ENCODE data around the gene ADD2. TPM values are rescaled to one million over a fixed set of nuclear protein-coding genes. Genes with fewer than 3 reads are reported as not detected.

Gene ADD2
- total RNA-seq, 2 experiments from 2014 or later: 26.9 to 31.5 TPM

DNA sequence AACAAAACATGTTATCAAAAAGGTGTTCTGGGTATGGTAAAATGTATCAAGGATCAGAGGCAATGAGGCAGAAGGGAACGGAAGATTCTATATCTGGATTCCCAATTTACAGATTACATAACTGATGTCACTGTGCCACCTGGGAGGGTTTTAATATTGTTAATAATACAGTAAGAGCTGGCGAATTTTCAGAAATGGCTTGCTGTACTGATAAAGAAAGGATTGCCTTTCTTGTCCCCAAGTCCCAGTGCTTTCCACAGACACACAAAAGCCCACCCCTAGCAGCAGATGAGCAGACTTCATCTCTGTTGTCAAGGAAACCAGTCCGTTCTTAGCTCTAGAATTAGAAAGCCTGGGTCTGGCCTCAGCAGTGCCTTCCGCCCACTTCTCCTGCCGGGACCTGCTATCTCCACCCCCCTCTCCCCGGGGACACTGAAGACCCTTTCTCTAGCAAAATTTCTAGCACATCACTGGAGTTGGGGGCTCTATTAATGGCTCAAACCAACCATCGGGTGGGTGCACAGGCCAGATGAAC, 34.3 kb downstream of the ADD2 start:
- no peak for DNase-seq
- CTCF ChIA-PET: interaction anchor here (0.7 kb wide), 1 partner anchor 330 kb away, joined by 3 read pairs; no protein-coding TSS in a partner anchor
- Mint-ChIP-seq H3K4me3 (no peak overlapping the region), H3K4me1 (peaks cover 9% of the 10 kb centered on the region), H3K9me3 (ENCODE audit: low read depth) (no peaks in the 10 kb centered on the region), H3K27ac (no peak overlapping the region), H3K27me3 (no peaks in the 10 kb centered on the region), H3K36me3 (ENCODE audit: low read depth) (no peaks in the 10 kb centered on the region)
- POLR2A ChIA-PET: no interaction called here
- ATAC-seq: no peak
- intact Hi-C loops (cut with DNase I, micrococcal nuclease): no loop called here

DNA sequence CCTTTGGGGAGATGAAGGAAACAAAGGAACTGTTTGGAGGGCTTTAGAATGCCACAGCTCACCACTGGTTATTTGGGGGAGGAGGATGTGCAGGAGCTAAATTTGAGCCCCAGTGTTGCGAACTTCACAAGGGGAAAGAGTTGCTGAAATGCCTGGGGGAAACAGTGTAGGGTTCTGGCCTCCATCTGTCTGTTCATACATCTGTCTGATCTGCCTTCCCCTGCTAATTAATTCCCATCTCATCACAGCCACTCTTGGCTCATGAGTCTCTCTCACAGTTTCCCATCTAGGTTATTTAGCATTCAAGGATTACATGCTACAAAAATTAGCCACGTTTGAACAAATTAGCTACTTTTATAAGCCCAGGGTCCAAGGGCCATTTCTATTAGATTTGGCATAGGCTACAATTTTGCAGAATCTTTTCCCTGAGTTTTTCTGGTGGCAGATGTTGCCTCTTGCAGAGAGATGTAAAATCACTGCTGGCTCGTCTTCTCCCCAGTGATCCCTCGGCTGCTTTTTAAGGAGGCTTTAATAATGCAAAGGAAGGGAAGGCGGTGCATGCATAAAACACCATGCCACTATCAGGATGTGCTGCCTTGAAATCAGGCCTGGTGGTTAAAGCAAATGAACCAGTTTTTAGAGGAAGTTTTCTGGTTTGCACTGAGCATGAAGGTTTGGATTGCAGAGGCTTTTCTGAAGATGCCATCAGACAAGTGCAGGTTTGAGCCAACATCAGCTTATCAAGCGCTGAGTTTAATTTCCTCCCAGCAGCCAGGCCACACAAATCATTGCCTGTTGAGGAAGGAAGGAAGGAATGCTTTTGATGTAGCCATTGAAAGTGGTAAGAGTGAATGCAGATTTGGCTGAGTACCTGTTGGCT, 35.0 kb downstream of the ADD2 start:
- no peak for DNase-seq
- POLR2A ChIA-PET: no interaction called here
- Mint-ChIP-seq H3K36me3 (ENCODE audit: low read depth) (no peaks in the 10 kb centered on the region), H3K9me3 (ENCODE audit: low read depth) (no peaks in the 10 kb centered on the region), H3K27ac (no peak overlapping the region), H3K27me3 (no peaks in the 10 kb centered on the region), H3K4me3 (no peak overlapping the region), H3K4me1 (peaks cover 9% of the 10 kb centered on the region)
- intact Hi-C loops (cut with DNase I, micrococcal nuclease): no loop called here
- no peak for ATAC-seq
- CTCF ChIA-PET: interaction anchor here (0.6 to 1.4 kb wide), 4 partner anchors 128 to 1708 kb away, joined by 3 to 5 read pairs (median 3); no protein-coding TSS in a partner anchor

DNA sequence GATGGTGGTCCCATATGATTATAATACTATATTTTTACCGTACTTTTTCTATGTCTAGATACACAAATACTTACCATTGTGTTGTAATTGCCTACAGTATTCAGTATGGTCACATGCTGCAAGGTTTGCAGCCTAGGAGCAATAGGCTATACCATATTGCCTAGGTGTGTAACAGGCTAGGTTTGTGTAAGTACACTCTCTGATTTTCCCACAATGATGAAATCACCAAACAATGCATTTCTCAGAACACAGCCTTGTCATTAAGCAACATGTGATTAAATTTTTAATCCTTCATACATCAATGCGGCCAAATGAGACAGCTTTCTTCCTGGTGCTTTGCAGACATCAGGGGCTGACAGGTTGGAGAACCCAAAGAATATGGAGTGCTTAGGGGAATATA, 37.3 kb downstream of the ADD2 start:
- POLR2A ChIA-PET: no interaction called here
- ATAC-seq: no peak
- Mint-ChIP-seq H3K4me1 (peaks cover 9% of the 10 kb centered on the region), H3K36me3 (ENCODE audit: low read depth) (no peaks in the 10 kb centered on the region), H3K27me3 (no peaks in the 10 kb centered on the region), H3K9me3 (ENCODE audit: low read depth) (no peaks in the 10 kb centered on the region), H3K27ac (no peak overlapping the region), H3K4me3 (no peak overlapping the region)
- CTCF ChIA-PET: no interaction called here
- intact Hi-C loops (cut with DNase I, micrococcal nuclease): no loop called here
- DNase-seq: no peak

DNA sequence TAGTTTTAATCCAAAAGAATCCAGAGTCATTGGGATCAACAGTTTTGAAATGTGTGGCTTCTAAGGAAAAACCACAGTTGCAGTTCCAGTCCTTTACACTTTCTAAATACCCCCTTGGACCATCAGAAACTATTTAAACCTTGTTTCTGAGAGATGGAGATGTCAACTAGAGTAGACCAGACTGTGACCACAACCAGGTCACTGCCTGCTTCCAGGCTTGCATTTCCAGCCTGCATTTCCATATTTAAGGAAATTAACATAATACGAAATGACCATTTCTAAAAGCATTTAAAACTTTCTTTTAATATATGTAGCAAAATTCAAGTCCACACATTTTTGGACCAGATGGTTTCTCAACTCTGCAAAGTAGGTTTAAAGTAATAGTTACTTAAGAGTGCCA, 38.4 kb downstream of the ADD2 start:
- Mint-ChIP-seq H3K4me3 (no peak overlapping the region), H3K9me3 (ENCODE audit: low read depth) (no peaks in the 10 kb centered on the region), H3K4me1 (peaks cover 2% of the 10 kb centered on the region), H3K27me3 (no peaks in the 10 kb centered on the region), H3K27ac (no peak overlapping the region), H3K36me3 (ENCODE audit: low read depth) (no peaks in the 10 kb centered on the region)
- CTCF ChIA-PET: no interaction called here
- ATAC-seq: no peak
- POLR2A ChIA-PET: no interaction called here
- intact Hi-C loops (cut with DNase I, micrococcal nuclease): no loop called here
- DNase-seq: no peak

DNA sequence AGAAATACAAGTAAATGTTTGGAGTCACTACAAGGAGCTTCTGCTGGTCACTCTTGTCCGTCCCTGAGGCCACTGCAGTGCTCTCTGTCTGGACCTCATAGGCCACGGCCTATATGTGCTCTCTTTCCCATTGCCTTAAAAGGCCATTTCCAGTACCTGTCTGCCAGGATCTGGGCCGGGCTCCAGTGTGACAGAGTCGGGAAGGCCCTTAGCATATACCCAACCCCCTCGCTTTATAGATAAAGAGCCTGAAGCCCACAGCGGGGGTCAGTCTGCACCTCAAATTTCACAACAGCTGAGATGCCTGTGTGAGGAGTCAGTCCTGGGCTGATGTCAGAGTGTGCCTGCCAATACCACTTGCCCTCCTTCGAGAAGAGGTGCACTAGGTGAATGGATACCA, 39.9 kb downstream of the ADD2 start:
- intact Hi-C loops (cut with DNase I, micrococcal nuclease): no loop called here
- Mint-ChIP-seq H3K4me1 (no peaks in the 10 kb centered on the region), H3K27me3 (no peaks in the 10 kb centered on the region), H3K9me3 (ENCODE audit: low read depth) (no peaks in the 10 kb centered on the region), H3K4me3 (no peak overlapping the region), H3K27ac (no peak overlapping the region), H3K36me3 (ENCODE audit: low read depth) (no peaks in the 10 kb centered on the region)
- no peak for DNase-seq
- POLR2A ChIA-PET: no interaction called here
- CTCF ChIA-PET: interaction anchor here (0.6 kb wide), 2 partner anchors 21 to 928 kb away, joined by 3 read pairs; no protein-coding TSS in a partner anchor
- ATAC-seq: no peak

DNA sequence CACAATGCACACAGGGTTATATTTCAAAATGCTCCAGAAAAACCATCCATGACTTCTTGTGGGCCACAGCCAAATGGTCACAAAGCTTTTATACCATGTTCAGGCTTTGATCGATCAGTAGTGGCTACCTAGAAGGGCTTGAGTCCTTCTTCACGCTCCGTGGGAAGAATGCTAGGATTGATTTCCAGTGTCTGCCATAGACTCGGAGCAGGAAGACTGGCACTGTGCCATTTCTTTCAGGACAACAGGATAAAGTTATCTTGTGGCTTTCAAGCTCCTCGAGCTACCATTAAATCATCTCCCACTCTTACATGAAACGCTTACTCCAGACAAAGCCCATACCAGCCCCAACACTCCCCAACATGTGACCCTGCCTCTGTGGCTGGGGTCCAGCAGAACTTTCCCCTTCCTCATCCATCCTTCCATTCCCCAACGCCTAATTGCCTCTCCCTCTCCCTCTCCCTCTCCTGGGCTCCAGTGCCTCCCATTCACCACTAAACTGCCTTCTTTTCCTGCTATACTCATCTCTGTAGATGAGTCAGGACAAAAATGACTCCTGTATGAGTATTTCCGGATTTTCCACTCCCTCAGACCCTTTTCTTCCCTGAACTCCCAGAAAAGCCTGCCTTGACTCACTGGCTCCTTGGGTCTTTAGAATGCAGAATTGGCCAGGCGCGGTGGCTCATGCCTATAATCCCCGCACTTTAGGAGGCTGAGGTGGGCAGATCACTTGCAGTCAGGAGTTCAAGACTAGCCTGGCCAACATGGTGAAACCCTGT, 40.9 kb downstream of the ADD2 start:
- intact Hi-C loops (cut with DNase I, micrococcal nuclease): no loop called here
- ChIA-PET POLR2A (no interaction called here), CTCF (interaction anchor here (0.8 to 1.0 kb wide), 2 partner anchors 138 to 1770 kb away, joined by 3 read pairs; no protein-coding TSS in a partner anchor)
- Mint-ChIP-seq H3K4me3 (no peak overlapping the region), H3K9me3 (ENCODE audit: low read depth) (no peaks in the 10 kb centered on the region), H3K27me3 (no peaks in the 10 kb centered on the region), H3K4me1 (no peaks in the 10 kb centered on the region), H3K27ac (no peak overlapping the region), H3K36me3 (ENCODE audit: low read depth) (no peaks in the 10 kb centered on the region)
- DNase-seq (no peak), ATAC-seq (no peak)

DNA sequence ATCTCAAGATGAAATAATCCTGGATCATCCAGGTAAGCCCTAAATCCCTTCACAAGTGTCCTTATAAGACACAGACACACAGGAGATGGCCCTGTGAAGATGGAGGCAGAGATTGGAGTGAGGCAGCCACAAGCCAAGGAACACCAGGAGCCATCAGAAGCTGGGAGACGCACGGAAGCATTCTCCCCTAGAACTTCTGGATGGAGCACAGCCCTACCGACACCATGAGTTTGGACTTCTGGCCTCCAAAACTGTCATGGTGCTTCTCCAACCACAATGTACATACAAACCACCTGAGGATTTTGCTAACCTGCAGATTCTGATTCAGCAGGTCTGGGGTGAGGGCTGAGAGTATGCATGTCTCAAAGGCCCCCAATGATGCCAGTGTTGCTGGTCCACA, 42.5 kb downstream of the ADD2 start:
- no peaks in the 10 kb centered on the region for H3K9me3 Mint-ChIP-seq (ENCODE audit: low read depth)
- no peak overlapping the region for H3K4me3 Mint-ChIP-seq
- ChIA-PET CTCF (no interaction called here), POLR2A (no interaction called here)
- DNase-seq: no peak
- intact Hi-C loops (cut with DNase I, micrococcal nuclease): no loop called here
- H3K27me3 Mint-ChIP-seq: no peaks in the 10 kb centered on the region
- no peaks in the 10 kb centered on the region for H3K4me1 Mint-ChIP-seq
- no peaks in the 10 kb centered on the region for H3K36me3 Mint-ChIP-seq (ENCODE audit: low read depth)
- no peak overlapping the region for H3K27ac Mint-ChIP-seq
- ATAC-seq: no peak

DNA sequence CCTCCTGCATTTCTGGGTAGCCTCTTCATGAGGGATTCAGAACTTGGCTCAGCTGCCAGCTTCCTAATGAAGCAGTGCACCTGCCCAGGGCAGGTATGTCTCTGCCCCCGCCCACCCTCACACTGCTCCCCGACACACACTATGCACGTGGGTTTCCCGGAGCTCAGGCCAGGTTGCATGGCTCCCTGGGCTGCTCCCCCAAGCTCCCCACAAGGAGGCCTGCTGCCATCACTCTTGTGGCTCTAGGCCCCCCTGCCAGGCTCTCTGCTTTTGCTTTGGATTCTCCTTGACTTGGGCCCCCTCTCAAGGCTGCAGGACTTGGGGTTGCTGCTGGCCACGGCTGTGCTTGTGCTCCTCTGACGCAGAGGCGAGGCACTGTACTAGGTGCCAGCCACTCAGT, 43.6 kb downstream of the ADD2 start:
- H3K4me1 Mint-ChIP-seq: no peaks in the 10 kb centered on the region
- ChIA-PET POLR2A (no interaction called here), CTCF (no interaction called here)
- ATAC-seq (no peak), DNase-seq (no peak)
- no peak overlapping the region for H3K27ac Mint-ChIP-seq
- no peaks in the 10 kb centered on the region for H3K27me3 Mint-ChIP-seq
- H3K9me3 Mint-ChIP-seq (ENCODE audit: low read depth): no peaks in the 10 kb centered on the region
- H3K36me3 Mint-ChIP-seq (ENCODE audit: low read depth): no peaks in the 10 kb centered on the region
- no peak overlapping the region for H3K4me3 Mint-ChIP-seq
- intact Hi-C loops (cut with DNase I, micrococcal nuclease): no loop called here

DNA sequence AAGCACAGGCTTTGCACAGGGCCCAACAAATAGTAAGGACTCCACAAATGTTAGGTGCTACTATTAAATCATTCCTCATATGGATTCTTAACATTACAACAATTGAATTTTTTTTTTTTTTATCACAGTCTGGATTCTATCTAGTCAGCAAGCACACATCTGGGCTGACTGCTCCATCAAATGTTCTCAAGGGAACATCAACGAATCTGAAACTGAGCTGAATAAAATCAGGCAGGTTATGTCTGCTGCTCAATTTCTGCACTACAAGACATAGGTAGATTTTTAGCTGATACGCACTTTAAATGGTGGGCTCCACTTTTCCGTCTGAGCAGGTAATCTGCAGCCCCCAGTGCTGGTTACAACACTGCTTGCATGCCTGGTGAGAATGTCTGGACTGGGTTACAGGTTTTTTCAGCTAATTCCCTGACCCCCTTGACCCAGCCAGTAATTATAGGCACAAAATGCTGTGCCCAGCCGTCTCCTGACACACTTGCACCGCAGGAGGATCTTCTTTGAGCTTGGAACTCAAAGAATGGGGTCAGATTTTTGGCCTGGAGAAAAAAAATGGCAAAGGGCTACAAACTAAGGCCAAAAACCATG, 44.6 kb downstream of the ADD2 start:
- H3K4me1 Mint-ChIP-seq: no peaks in the 10 kb centered on the region
- H3K4me3 Mint-ChIP-seq: no peak overlapping the region
- H3K27me3 Mint-ChIP-seq: no peaks in the 10 kb centered on the region
- H3K27ac Mint-ChIP-seq: no peak overlapping the region
- CTCF ChIA-PET: interaction anchor here (0.6 kb wide), 1 partner anchor 1763 kb away, joined by 3 read pairs; no protein-coding TSS in a partner anchor
- ATAC-seq (no peak), DNase-seq (no peak)
- intact Hi-C loops (cut with DNase I, micrococcal nuclease): no loop called here
- POLR2A ChIA-PET: interaction anchor here (0.6 kb wide), 1 partner anchor 191 kb away, joined by 6 read pairs; no protein-coding TSS in a partner anchor
- no peaks in the 10 kb centered on the region for H3K9me3 Mint-ChIP-seq (ENCODE audit: low read depth)
- no peaks in the 10 kb centered on the region for H3K36me3 Mint-ChIP-seq (ENCODE audit: low read depth)

DNA sequence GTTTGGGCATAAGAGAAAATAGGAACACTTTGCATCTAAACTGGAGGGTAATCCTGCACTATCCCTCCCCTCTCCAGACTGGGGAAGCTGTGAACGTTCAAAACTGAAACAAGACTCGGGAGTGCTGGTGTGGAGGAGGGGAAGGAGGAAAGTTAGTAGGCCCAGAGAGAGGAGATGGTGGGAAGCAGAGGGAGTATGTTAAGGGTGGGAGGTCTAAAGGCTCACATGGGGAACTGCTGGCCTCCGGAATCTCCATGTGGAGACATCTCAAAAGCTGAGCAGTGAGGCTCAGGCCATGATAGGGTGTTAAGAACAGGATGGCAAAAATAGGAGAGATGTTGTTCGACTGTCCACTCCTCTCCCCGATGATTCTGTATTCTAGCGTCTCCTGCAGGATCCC, 47.9 kb downstream of the ADD2 start:
- intact Hi-C loops (cut with DNase I, micrococcal nuclease): no loop called here
- Mint-ChIP-seq H3K9me3 (ENCODE audit: low read depth) (no peaks in the 10 kb centered on the region), H3K27ac (no peak overlapping the region), H3K36me3 (ENCODE audit: low read depth) (no peaks in the 10 kb centered on the region), H3K4me1 (no peaks in the 10 kb centered on the region), H3K4me3 (no peak overlapping the region), H3K27me3 (no peaks in the 10 kb centered on the region)
- CTCF ChIA-PET: no interaction called here
- DNase-seq (no peak), ATAC-seq (no peak)
- POLR2A ChIA-PET: no interaction called here

DNA sequence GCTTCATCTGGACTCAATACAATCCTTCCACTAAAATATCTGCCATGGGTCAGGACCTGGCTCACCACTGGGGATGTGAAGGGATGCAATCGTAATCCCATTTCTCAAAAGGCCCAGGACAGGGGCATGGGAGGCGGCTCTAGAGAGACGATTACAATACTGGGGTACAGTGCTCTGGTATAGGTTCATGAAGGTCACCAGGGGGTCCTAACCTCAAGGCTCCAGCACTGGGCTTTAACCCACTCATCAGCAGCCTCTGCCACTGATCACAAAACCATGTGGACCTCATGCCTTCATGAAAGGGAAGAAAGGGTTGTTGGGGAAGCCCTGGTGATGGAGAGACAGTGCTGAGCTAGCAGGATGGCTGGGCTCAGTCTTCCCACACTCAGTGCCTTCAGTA, 48.8 kb downstream of the ADD2 start:
- Mint-ChIP-seq H3K4me3 (no peak overlapping the region), H3K4me1 (no peaks in the 10 kb centered on the region), H3K9me3 (ENCODE audit: low read depth) (no peaks in the 10 kb centered on the region), H3K36me3 (ENCODE audit: low read depth) (no peaks in the 10 kb centered on the region), H3K27ac (no peak overlapping the region), H3K27me3 (no peaks in the 10 kb centered on the region)
- intact Hi-C loops (cut with DNase I, micrococcal nuclease): no loop called here
- no peak for DNase-seq
- no peak for ATAC-seq
- POLR2A ChIA-PET: no interaction called here
- CTCF ChIA-PET: no interaction called here

Data from activated CD4-positive, alpha-beta T cell treated with anti-CD3 and anti-CD28 coated beads for 36 hours (primary cell).